GM12891 (cell line): ENCODE measurements around the gene DCP2.

Experiments used
- DNase-seq: peaks from one replicate; pipeline ENCODE4 v3.0.0; 2011; ENCODE audit warnings: low spot score; ENCODE audit not compliant: insufficient read length
- FAIRE-seq: peaks from 2 replicates; lab custom pipeline; 2011; peaks lifted over from hg19 to GRCh38; lab: Jason Lieb, UNC
- PAX5 ChIP-seq: IDR thresholded peaks from 2 replicates; pipeline ENCODE4 v1.6.1; 2011; ENCODE audit warnings: low read length, moderate library complexity, mild to moderate bottlenecking; ENCODE audit not compliant: insufficient read depth, severe bottlenecking
- POLR2A ChIP-seq: IDR thresholded peaks from 2 replicates; pipeline ENCODE4 v1.6.1; 2011; ENCODE audit warnings: low read depth, low read length, control low read depth
- POLR2AphosphoS5 ChIP-seq: IDR thresholded peaks from 2 replicates; pipeline ENCODE4 v1.6.1; 2011; ENCODE audit warnings: low read depth, low read length, control low read depth
- POU2F2 ChIP-seq: IDR thresholded peaks from 2 replicates; pipeline ENCODE4 v1.6.1; 2011; ENCODE audit warnings: low read depth, mild to moderate bottlenecking, control low read depth, low read length, moderate library complexity
- SPI1 ChIP-seq: IDR thresholded peaks from 2 replicates; pipeline ENCODE4 v1.6.1; 2011; ENCODE audit warnings: low read depth, low read length, control low read depth
- TAF1 ChIP-seq: IDR thresholded peaks from 2 replicates; pipeline ENCODE4 v1.6.1; 2011; ENCODE audit warnings: low read depth, low read length, control low read depth

DCP2 gene

GRCh38 chr5:113042491-113043243 lies 66.1 kb downstream of the DCP2 start:
- no peak for DNase-seq
- FAIRE-seq: no peak
- no peak for TF ChIP-seq TAF1
- no peak for TF ChIP-seq POLR2AphosphoS5
- TF ChIP-seq POLR2A: no peak
- no peak for TF ChIP-seq SPI1
- TF ChIP-seq POU2F2: no peak
- TF ChIP-seq PAX5: no peak

GRCh38 chr5:113043491-113043931 lies 66.9 kb downstream of the DCP2 start:
- FAIRE-seq (no peak), DNase-seq (no peak)
- TF ChIP-seq SPI1 (no peak), POLR2AphosphoS5 (no peak), PAX5 (no peak), POU2F2 (no peak), TAF1 (no peak), POLR2A (no peak)

- no peak for FAIRE-seq
- TF ChIP-seq SPI1 (no peak), TAF1 (no peak)
- no peak for DNase-seq
Observed at GRCh38 chr5:113044776-113045465, 68.3 kb downstream of the DCP2 start.

- no peak for FAIRE-seq
- TF ChIP-seq POU2F2 (no peak), PAX5 (no peak), TAF1 (no peak), SPI1 (no peak), POLR2AphosphoS5 (no peak), POLR2A (no peak)
- no peak for DNase-seq
Observed at GRCh38 chr5:113047234-113047633, 70.6 kb downstream of the DCP2 start.

- DNase-seq: no peak
- TF ChIP-seq SPI1: peak; percentile 78
- TF ChIP-seq POLR2A: no peak
- TF ChIP-seq PAX5: no peak
- peak; percentile 58 for FAIRE-seq
Observed at GRCh38 chr5:113047733-113048652, 71.4 kb downstream of the DCP2 start.

GRCh38 chr5:113048931-113049330 lies 72.3 kb downstream of the DCP2 start:
- DNase-seq: no peak
- FAIRE-seq: no peak
- TF ChIP-seq SPI1 (no peak), TAF1 (no peak), POLR2A (no peak), POLR2AphosphoS5 (no peak), PAX5 (no peak), POU2F2 (no peak)

- DNase-seq (no peak), FAIRE-seq (no peak)
- TF ChIP-seq POU2F2 (no peak), POLR2AphosphoS5 (no peak), PAX5 (no peak)
Observed at GRCh38 chr5:113050721-113051382, 74.3 kb downstream of the DCP2 start.

GRCh38 chr5:113052041-113052795 lies 75.6 kb downstream of the DCP2 start:
- DNase-seq (no peak), FAIRE-seq (no peak)
- no peak for TF ChIP-seq SPI1
- TF ChIP-seq POU2F2: no peak
- TF ChIP-seq PAX5: no peak

- TF ChIP-seq SPI1 (no peak), POLR2AphosphoS5 (no peak), POU2F2 (no peak), PAX5 (no peak), POLR2A (no peak), TAF1 (no peak)
- FAIRE-seq: no peak
- no peak for DNase-seq
Observed at GRCh38 chr5:113053511-113053995, 77.0 kb downstream of the DCP2 start.
